Endothelial cell (in vitro differentiated cells): ENCODE data around the gene PLCB3. TPM values are rescaled to one million over a fixed set of nuclear protein-coding genes. Genes with fewer than 3 reads are reported as not detected.
A peak's percentile ranks its signal among the peaks of the same experiment; 100 is the strongest.

Source experiments
- DNase-seq: peaks from one replicate; pipeline ENCODE4 v3.0.0; 2021; ENCODE audit warnings: low spot score
- H3K27ac Mint-ChIP-seq: one replicate; pipeline ENCODE4 v1.8.0; 2021; ENCODE audit warnings: mixed read lengths, inconsistent platforms; ENCODE audit not compliant: unreplicated experiment
- H3K27me3 Mint-ChIP-seq: one replicate; pipeline ENCODE4 v1.8.0; 2021; ENCODE audit warnings: mild to moderate bottlenecking, moderate library complexity, mixed read lengths, inconsistent platforms; ENCODE audit not compliant: unreplicated experiment
- H3K36me3 Mint-ChIP-seq: one replicate; pipeline ENCODE4 v1.8.0; 2021; ENCODE audit warnings: mild to moderate bottlenecking, low read depth, mixed read lengths, inconsistent platforms; ENCODE audit not compliant: unreplicated experiment
- H3K4me1 Mint-ChIP-seq: one replicate; pipeline ENCODE4 v1.8.0; 2021; ENCODE audit warnings: mild to moderate bottlenecking, mixed read lengths, inconsistent platforms; ENCODE audit not compliant: unreplicated experiment
- H3K4me3 Mint-ChIP-seq: one replicate; pipeline ENCODE4 v1.8.0; 2021; ENCODE audit warnings: mild to moderate bottlenecking, mixed read lengths, inconsistent platforms; ENCODE audit not compliant: unreplicated experiment
- H3K9me3 Mint-ChIP-seq: one replicate; pipeline ENCODE4 v1.8.0; 2021; ENCODE audit warnings: mixed read lengths, inconsistent platforms; ENCODE audit not compliant: unreplicated experiment
- total RNA-seq: library from RNA; stranded (reverse); fragmentation: NEBNext Ultra II Directional; extraction: Animal tissue kit (Norgen Biotek cat#: 25700); gene quantifications from one replicate; pipeline ENCODE4 v1.2.1, GENCODE V29; 2021; ENCODE audit not compliant: unreplicated experiment
- TF ChIP-seq, protein P1 (sequence below): fragments of 200-600 bp; sonication (generic); IDR thresholded peaks from one replicate; pipeline ENCODE4 v1.5.0; 2021; ENCODE audit warnings: antibody characterized with exemption; ENCODE audit not compliant: unreplicated experiment

Gene PLCB3
- total RNA-seq, 1 donor from 2014 or later = 51.0 TPM

DNA sequence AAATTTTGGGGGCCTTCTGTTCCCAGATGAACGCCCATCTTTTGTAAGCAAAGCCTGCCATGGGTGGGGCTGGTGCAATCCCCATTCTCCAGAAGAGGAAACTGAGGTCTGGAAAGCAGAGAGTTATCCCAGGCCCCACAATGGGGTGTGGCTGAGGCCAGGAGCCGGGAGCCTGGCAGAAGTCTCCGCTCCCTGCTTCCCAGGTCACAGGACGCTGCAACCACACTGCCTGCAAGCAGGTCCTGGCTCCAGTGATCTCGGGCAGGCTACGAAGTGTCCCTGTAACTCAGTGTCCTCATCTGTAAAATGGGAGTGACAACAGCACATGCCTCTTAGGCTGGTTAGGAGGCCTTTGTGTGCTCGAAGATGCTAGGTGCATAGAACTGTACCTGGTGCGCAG is 1.7 kb downstream of the PLCB3 start:
- DNase-seq = no peak
- H3K27ac Mint-ChIP-seq = no peak overlapping the region

DNA sequence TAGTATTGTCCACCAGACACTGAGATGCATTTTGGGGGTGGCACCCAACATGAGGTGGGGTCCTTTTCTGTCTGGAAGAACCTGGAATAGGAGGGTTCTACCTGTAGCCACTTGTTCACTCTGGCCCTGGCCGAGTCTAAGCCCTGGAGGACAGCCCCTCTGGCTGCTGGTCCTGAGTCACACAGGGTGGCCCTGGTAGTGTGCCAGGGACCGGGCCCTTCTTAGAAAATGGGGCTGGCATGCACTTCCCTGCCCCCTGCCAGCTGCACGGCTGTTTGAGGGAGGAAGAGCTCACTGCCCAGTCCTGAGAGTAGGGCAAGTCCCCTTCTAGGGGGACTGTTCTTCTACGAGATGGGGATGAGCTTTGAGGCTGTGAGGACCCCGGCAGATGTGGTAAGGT is 2.2 kb downstream of the PLCB3 start:
- H3K27me3 Mint-ChIP-seq = peaks cover 11% of the 10 kb centered on the region
- peaks cover 4% of the 10 kb centered on the region for H3K36me3 Mint-ChIP-seq
- H3K4me1 Mint-ChIP-seq = peaks cover 25% of the 10 kb centered on the region
- no peak overlapping the region for H3K27ac Mint-ChIP-seq
- no peaks in the 10 kb centered on the region for H3K9me3 Mint-ChIP-seq
- DNase-seq = no peak
- H3K4me3 Mint-ChIP-seq = peak overlapping the region; percentile 74
- TF ChIP-seq, protein P1, sequence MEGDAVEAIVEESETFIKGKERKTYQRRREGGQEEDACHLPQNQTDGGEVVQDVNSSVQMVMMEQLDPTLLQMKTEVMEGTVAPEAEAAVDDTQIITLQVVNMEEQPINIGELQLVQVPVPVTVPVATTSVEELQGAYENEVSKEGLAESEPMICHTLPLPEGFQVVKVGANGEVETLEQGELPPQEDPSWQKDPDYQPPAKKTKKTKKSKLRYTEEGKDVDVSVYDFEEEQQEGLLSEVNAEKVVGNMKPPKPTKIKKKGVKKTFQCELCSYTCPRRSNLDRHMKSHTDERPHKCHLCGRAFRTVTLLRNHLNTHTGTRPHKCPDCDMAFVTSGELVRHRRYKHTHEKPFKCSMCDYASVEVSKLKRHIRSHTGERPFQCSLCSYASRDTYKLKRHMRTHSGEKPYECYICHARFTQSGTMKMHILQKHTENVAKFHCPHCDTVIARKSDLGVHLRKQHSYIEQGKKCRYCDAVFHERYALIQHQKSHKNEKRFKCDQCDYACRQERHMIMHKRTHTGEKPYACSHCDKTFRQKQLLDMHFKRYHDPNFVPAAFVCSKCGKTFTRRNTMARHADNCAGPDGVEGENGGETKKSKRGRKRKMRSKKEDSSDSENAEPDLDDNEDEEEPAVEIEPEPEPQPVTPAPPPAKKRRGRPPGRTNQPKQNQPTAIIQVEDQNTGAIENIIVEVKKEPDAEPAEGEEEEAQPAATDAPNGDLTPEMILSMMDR = no peak

More for the DNA sequence above, 1.7 kb downstream of the PLCB3 start:
- Mint-ChIP-seq H3K4me1 (peaks cover 29% of the 10 kb centered on the region), H3K27me3 (peaks cover 11% of the 10 kb centered on the region), H3K9me3 (no peaks in the 10 kb centered on the region), H3K36me3 (peaks cover 4% of the 10 kb centered on the region), H3K4me3 (peak overlapping the region; percentile 59)
- TF ChIP-seq, protein P1 = no peak

GRCh38 chr11:64254326-64254725 is 3.0 kb downstream of the PLCB3 start:
- H3K27me3 Mint-ChIP-seq = peaks cover 13% of the 10 kb centered on the region
- TF ChIP-seq, protein P1 = no peak
- H3K27ac Mint-ChIP-seq = no peak overlapping the region
- no peaks in the 10 kb centered on the region for H3K9me3 Mint-ChIP-seq
- peaks cover 19% of the 10 kb centered on the region for H3K4me1 Mint-ChIP-seq
- no peak overlapping the region for H3K4me3 Mint-ChIP-seq
- no peak for DNase-seq
- H3K36me3 Mint-ChIP-seq = peaks cover 5% of the 10 kb centered on the region

- Mint-ChIP-seq H3K4me1 (peaks cover 10% of the 10 kb centered on the region), H3K4me3 (no peak overlapping the region), H3K27me3 (peaks cover 17% of the 10 kb centered on the region), H3K27ac (no peak overlapping the region), H3K9me3 (no peaks in the 10 kb centered on the region), H3K36me3 (peaks cover 16% of the 10 kb centered on the region)
- TF ChIP-seq, protein P1 = no peak
- DNase-seq = no peak
These were observed 4.1 kb downstream of the PLCB3 start for GRCh38 chr11:64255135-64256128.

DNA sequence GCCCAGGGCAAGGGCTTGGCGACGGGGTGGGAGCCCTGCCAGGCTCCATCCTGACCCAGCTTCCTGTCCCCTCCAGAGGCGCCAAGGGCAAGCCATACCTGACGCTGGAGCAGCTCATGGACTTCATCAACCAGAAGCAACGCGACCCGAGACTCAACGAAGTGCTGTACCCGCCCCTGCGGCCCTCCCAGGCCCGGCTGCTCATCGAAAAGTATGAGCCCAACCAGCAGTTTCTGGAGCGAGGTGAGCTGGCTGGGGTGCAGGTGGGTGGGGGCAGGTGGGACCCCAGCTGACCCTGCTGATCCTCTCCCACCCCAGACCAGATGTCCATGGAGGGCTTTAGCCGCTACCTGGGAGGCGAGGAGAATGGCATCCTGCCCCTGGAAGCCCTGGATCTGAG is 5.0 kb downstream of the PLCB3 start:
- Mint-ChIP-seq H3K9me3 (no peaks in the 10 kb centered on the region), H3K27ac (no peak overlapping the region)
- DNase-seq = no peak

More for the DNA sequence above, 5.0 kb downstream of the PLCB3 start:
- no peak overlapping the region for H3K4me3 Mint-ChIP-seq
- peaks cover 17% of the 10 kb centered on the region for H3K27me3 Mint-ChIP-seq
- TF ChIP-seq, protein P1 = no peak
- peaks cover 10% of the 10 kb centered on the region for H3K4me1 Mint-ChIP-seq
- peaks cover 17% of the 10 kb centered on the region for H3K36me3 Mint-ChIP-seq
